ENCODE measurements around the gene CCR5.

DNA sequence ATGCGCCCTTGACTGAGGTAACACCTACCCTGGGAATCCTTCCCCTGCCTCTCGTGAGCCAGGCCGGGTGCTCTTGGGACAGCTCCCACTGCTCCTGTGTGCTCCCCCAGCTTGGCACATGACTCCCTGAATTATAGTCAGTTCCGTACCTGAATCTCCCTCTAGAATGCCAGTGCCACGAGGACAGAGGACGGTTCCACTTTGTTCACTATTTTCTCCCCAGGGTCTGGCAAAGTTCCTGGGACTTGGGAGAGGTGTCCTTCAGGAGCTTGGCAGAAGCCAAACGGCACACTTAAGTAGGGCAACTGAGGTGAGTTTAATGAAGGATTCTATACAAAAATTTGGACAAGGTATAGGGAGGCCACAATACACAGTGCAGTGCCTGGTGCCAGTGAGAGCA is 26.4 kb downstream of the CCR5 start:
- TF ChIP-seq CTCF (conservative IDR thresholded peaks at IDR 0.05; ENCODE audit: low read length) (no peak), EZH2phosphoT487 (IDR thresholded peaks at IDR 0.05; ENCODE audit: borderline replicate concordance) (no peak)
